K562 (cell line): ENCODE results near the gene ANKEF1. TPM values are rescaled to one million over a fixed set of nuclear protein-coding genes. Genes with fewer than 3 reads are reported as not detected.

Experiments
- ARID1B ChIP-seq: fragments of 450-650 bp; IDR thresholded peaks from 2 replicates; pipeline ENCODE4 v1.6.1; 2016; ENCODE audit warnings: antibody characterized with exemption, mild to moderate bottlenecking, inconsistent platforms
- BRF2 ChIP-seq: IDR thresholded peaks from 3 replicates; pipeline ENCODE4 v1.6.1; 2011; ENCODE audit warnings: borderline replicate concordance, mild to moderate bottlenecking; ENCODE audit not compliant: insufficient read length, insufficient read depth
- HSF4 ChIP-seq: fragments of 250-450 bp; sonication (Bioruptor Pico); IDR thresholded peaks from 2 replicates; pipeline ENCODE4 v2.1.2; 2022; ENCODE audit warnings: mild to moderate bottlenecking, moderate library complexity, borderline replicate concordance
- KLF10 ChIP-seq: fragments of 250-450 bp; sonication (Bioruptor Pico); IDR thresholded peaks from 2 replicates; pipeline ENCODE4 v1.6.1; 2021; ENCODE audit warnings: matching md5 sums
- MXD1 ChIP-seq: fragments of 250-450 bp; sonication (Bioruptor Pico); IDR thresholded peaks from 2 replicates; pipeline ENCODE4 v1.8.0; 2021; ENCODE audit warnings: borderline replicate concordance, mild to moderate bottlenecking, moderate library complexity; ENCODE audit not compliant: poor library complexity, severe bottlenecking
- RNF2 ChIP-seq: sonication (generic); IDR thresholded peaks from 2 replicates; pipeline ENCODE4 v1.6.1; 2016
- ZFP91 ChIP-seq: sonication (generic); formaldehyde crosslinking; IDR thresholded peaks from 2 replicates; pipeline ENCODE4 v1.8.0; 2022; ENCODE audit warnings: mild to moderate bottlenecking, missing genetic modification reagents
- ZNF263 ChIP-seq: sonication (generic); formaldehyde crosslinking; IDR thresholded peaks from 2 replicates; pipeline ENCODE4 v1.8.0; 2022; ENCODE audit warnings: mild to moderate bottlenecking, missing genetic modification reagents, borderline replicate concordance
- polyA plus RNA-seq, 8 experiments: library from polyadenylated mRNA; depleted of rRNA in 4 of 8; stranded (reverse) in 5 of 8; unstranded in 3 of 8; fragments of >200 nt; fragmentation: Nextera tagmentation in 2 of 8; fragmentation: Illumina TruSeq in 1 of 8; extraction: Ambion mirVana in 2 of 8; extraction: Trizol in 1 of 8; gene quantifications; 2 replicates each; pipeline versions ENCODE4 v1.2.1 to v1.2.3, GENCODE V29; 2011 to 2014; ENCODE audit warnings: inconsistent platforms in 1 of 8, missing spikeins in 1 of 8
- total RNA-seq, 7 experiments: library from RNA; depleted of rRNA in 6 of 7; stranded (reverse); fragments of >200 nt in 6 of 7; fragmentation: Illumina TruSeq in 2 of 7; extraction: Trizol in 2 of 7; gene quantifications; 2 replicates each; pipeline versions ENCODE4 v1.2.1 to v1.2.3, GENCODE V29; 2011 to 2021; ENCODE audit warnings: low replicate concordance in 1 of 7
- TF ChIP-seq, protein P1 (sequence below): fragments of 250-450 bp; sonication (Bioruptor Pico); IDR thresholded peaks from 2 replicates; pipeline ENCODE4 v1.8.0; 2022; ENCODE audit warnings: inconsistent platforms

The ANKEF1 gene
- total and polyA plus RNA-seq, 9 of the 15 experiments (the other 6 are each of a cell fraction or from before 2014, with no cell fraction given), result 0.35 to 2.1 (median 1.7) TPM

GRCh38 chr20:10094566-10095173 is 59.9 kb downstream of the ANKEF1 start (continued):
- no peak for TF ChIP-seq BRF2
- TF ChIP-seq KLF10 (CRISPR knock-in tag), result no peak
- TF ChIP-seq, protein P1, sequence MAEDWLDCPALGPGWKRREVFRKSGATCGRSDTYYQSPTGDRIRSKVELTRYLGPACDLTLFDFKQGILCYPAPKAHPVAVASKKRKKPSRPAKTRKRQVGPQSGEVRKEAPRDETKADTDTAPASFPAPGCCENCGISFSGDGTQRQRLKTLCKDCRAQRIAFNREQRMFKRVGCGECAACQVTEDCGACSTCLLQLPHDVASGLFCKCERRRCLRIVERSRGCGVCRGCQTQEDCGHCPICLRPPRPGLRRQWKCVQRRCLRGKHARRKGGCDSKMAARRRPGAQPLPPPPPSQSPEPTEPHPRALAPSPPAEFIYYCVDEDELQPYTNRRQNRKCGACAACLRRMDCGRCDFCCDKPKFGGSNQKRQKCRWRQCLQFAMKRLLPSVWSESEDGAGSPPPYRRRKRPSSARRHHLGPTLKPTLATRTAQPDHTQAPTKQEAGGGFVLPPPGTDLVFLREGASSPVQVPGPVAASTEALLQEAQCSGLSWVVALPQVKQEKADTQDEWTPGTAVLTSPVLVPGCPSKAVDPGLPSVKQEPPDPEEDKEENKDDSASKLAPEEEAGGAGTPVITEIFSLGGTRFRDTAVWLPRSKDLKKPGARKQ (CRISPR knock-in tag), result no peak
- TF ChIP-seq ZFP91 (CRISPR knock-in tag), result no peak
- TF ChIP-seq ZNF263 (CRISPR knock-in tag), result no peak
- TF ChIP-seq MXD1, result no peak
- TF ChIP-seq ARID1B, result no peak
- no peak for TF ChIP-seq RNF2
- TF ChIP-seq HSF4, result no peak
